GM21390 (cell line): ENCODE results near the gene RPS6KA3.
"Not testable (repeated sequence)": the region's sequence is repeated elsewhere in the genome, so short reads cannot be mapped to it uniquely, and the experiment has no call there.

Source experiments
- ATAC-seq: cut with Tn5 transposase; IDR thresholded peaks from one replicate; pipeline ENCODE4 v1.9.1; 2021; ENCODE audit not compliant: unreplicated experiment

The RPS6KA3 gene

GRCh38 chrX:20224814-20225487 lies 41.8 kb downstream of the RPS6KA3 start:
- peak; percentile 87 for ATAC-seq

DNA sequence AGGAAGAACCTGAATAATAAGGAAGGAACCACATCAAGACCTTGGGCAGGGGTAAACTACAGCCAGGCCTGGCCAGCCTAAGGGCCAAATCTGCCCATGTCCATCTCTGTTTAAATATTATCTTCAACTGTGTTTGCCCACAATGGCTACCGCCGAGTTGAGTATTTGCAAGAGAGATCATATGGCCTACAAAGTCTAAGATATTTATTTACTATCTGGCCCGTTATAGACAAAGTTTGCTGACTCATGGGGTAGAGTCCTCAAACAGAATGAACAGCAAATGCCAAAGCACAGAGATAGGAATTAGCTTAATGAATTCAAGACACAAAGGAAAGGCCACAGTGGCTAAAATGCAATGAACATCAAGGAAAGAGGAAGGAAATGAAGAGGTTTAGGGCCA lies 44.8 kb downstream of the RPS6KA3 start:
- ATAC-seq: no peak

DNA sequence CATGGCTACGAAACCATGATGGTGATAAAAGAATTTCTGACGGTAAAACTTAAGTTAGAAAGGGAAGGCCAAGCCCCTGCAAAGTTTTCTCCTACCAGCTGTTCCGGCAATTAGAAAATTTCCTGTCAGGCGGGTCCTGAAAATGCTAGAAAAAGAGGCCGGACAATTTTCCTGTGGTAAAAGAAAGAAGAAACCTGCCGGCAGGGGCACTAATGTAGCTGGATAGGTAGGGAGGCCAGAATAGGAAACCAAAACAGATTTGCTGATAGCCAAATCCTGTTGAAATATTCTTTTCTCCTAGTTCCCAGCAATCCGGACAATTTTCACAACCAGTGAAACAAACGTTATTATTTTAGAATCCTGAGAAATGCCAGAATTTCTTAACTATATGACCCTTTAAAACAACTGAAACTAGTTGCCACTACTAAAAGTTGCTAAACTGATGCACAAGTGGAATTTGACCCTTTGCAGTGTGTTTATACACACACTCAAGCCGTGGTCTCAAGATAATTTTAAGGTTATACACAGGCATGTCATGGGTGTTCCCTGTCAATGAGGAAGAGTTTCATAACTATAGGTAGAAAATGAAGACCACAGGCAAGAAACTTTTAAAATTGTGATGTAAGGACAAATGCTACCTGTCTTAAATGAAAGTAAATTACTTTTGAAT lies 47.7 kb downstream of the RPS6KA3 start:
- no peak for ATAC-seq

- ATAC-seq: no peak
Measured at GRCh38 chrX:20217906-20218305, 48.8 kb downstream of the RPS6KA3 start.

DNA sequence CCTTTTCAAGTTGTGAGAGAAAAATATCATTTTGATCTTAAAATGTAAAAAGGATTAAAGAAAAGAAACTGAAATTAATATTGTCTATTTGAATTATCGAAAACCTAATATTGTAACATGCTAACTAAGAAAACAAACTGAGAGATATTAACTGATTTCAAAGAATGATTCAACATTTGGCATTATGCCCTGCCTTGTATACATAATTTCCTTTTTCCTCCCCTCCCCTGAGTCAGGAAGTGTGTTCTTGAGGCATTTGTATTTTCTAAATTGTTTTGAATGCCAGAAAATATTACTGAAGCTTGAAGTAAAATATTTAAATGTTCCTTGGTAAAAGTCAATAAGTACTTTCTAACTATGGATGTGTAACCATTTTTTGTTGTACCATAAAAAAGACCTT lies 49.4 kb downstream of the RPS6KA3 start:
- no peak for ATAC-seq

DNA sequence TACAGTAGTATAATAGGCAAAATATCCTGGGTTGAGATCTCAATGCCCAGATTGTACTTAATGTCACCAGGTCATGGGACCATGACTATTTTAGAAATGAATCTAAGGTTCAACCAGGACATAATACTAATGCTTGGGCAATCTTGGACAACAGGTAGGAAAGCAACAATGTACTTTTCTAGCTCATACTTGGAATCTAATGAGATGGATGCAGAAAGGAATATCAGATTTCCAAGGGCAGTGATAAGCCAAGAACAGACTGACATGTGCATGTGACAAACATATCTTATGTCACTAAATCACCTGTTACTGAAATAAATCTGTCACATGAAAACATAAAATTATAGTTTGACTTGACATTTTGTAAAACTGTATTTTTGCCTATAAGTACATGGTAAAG lies 51.1 kb downstream of the RPS6KA3 start:
- no peak for ATAC-seq

DNA sequence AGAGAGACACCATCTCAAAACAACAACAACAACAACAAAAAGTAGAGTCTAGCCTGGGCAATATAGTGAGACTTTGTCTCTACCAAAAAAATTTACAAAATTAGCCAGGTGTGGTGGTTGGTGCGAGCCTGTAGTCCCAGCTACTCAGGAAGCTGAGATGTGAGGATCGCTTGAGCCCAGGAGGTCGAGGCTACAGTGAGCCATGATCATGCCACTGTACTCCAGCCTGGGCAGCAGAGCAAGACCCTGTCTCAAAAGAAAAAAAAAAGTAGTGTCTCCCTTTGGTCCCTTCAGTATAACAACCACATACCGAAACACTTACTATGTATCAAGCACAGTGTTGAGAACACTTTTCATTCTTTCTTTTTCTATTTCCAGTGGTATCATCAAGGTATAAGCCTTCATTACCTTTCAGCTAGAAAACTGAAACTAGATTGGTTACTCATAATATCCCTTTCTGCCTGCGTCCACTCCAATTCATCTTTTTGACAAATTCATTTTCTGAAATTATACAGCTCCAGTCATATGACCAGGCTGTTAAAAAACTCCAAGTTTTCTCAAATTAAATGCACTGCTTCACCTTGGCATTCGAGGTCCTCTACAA lies 54.1 kb downstream of the RPS6KA3 start:
- peak; percentile 98 for ATAC-seq

DNA sequence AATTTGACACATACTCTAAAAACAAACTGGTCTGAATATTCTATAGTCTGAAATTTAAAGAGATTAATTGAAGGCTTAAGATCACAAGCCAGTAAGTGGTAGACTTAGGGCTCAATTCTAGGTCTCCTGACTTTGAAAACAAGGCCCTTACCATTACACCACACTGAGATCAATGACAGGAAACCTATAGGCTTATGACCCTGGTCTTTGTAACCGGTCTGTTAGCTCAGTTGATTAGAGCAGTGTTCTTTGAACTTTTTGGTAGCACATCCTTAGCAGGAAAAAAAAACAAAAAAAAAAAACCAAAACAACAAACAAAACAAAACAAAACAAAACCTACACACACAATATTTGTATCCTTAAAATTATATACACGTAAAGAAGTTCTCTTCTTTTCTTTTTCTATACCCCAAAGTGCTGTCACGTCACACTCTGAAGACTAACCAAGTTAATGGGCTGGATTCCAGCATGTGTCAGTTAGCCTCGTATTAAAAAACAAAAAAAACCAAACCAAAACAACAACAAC lies 55.4 kb downstream of the RPS6KA3 start:
- no peak for ATAC-seq

- peak; percentile 96 for ATAC-seq
Measured at GRCh38 chrX:20205927-20206708, 60.6 kb downstream of the RPS6KA3 start.

- no peak for ATAC-seq
Measured at GRCh38 chrX:20204351-20204750, 62.4 kb downstream of the RPS6KA3 start.

DNA sequence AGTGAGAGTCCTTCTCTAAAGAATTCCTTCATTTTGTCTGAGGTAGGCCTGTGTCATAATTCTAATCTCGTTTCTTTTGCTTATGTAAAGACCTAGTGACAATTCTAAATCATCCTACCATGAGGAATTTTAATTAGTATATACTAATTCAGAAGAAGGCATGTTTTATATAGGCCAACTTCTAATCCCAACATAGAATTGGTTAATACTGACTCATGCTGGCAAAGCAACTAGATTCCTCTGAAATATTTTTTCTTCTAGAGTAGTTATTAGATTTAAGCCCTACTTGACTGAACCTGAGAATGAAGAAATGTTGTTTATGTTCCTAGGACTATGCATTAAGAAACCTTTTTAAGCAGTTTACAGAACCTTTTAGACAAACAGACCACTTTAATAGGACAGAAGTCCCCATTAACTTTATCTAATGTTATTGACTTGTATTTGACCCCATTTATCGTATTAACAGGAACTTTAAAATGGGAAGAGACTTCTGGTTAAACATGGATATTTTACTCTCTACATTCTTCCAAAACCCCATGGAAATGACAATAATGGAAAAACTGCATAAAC lies 69.0 kb downstream of the RPS6KA3 start:
- ATAC-seq: no peak

- no peak for ATAC-seq
Measured at GRCh38 chrX:20189171-20189570, 77.5 kb downstream of the RPS6KA3 start.

DNA sequence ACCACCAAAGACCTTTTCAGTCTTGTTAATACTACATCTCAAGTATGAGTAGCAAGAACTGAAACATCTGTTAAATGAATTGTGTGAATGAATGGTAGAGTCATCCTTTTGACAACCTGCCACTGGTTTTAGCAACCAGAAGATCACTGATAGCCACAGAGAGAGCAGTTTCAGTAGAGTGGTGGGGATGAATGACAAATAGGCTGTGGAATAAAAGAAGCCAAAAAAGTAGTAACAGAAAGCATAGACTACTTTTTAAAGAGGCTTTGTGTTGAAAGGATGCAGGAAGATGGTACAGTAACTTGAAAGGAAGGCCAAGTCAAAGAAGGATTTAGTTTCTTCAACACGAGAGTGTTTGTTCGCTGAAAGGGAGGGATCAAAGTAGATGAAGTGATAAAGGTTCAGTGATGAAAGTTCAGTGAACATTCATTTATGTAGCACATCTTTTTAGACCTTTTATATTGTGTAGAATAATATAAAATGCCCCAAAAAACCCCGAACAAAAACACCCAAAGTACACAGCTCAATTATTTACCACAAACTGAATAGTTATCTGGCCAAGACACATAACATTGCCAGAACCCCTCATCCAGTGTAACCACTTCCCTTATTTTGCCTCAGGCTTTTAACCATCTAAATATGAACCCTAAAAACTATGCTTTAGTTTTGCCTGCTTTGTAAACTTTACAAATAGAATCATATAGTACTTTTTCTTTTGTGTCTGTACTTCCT lies 84.9 kb downstream of the RPS6KA3 start:
- ATAC-seq: no peak

GRCh38 chrX:20177093-20177492 lies 89.6 kb downstream of the RPS6KA3 start:
- ATAC-seq: no peak

GRCh38 chrX:20173856-20174255 lies 92.9 kb downstream of the RPS6KA3 start:
- no peak for ATAC-seq

DNA sequence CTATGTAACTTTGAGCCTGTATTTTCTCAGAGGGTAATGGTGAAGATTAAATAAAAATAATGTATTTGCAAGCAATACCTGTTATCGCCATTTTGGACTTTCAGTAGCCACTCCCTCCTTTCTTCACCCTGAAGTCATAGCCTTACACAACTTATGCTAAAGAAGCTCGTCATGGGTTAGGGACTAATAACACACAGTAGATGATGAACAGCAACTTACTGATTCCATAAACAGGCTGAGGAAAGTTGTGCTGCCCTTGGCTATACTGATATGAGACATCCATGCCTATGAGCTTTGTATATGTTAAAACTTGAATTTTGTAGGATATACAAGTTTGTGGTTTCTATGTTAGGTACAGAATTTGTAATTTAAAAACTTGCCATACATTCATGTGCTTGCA lies 93.4 kb downstream of the RPS6KA3 start:
- ATAC-seq: no peak

DNA sequence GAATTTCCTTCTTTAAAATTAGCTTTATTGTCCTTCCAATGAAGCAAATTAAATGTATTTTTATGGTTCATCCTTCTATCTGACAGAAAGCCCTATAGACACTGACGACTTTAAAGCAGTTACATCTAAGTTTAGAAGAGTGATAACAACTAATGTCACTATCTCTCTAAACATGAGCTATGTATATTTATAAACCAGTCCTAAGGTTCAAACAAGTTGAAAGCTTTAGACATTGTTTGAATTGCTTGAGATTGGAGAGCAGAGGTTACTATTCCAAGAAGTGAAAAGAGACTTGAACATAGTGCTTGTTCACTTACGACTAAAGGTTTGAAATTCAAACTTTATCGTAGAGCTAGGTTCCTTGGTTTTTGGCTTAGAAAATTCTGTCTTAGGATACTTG lies 94.8 kb downstream of the RPS6KA3 start:
- ATAC-seq: no peak

DNA sequence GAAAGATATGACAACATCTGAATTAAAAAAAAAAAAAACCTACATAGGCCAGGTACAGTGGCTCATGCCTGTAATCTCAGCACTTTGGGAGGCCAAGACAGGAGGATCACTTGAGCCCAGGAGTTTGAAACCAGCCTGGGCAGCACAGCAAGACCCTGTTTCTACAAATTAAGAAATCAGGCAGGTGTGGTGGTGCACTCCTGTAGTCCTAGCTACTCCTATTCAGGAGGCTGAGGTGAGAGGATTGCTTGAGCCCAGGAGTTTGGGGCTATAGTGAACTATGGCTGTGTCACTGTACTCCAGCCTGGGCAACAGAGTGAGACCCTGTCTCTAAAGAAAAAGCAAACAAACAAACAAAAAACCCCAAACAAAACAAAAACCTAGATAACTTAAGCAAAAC lies 104.2 kb downstream of the RPS6KA3 start:
- ATAC-seq: not testable (repeated sequence)

GRCh38 chrX:20159797-20160385 lies 106.8 kb downstream of the RPS6KA3 start:
- ATAC-seq: no peak

GRCh38 chrX:20151689-20152088 lies 115.0 kb downstream of the RPS6KA3 start:
- no peak for ATAC-seq
